ENCODE measurements around the gene NFASC.

NFASC gene

GRCh38 chr1:204990721-204991341 is 120.2 kb downstream of the NFASC start:
- H3K4me1 ChIP-seq (ENCODE audit: control insufficient read depth, insufficient read depth, low read length) = no peaks in the 10 kb centered on the region
- H3K27ac ChIP-seq (ENCODE audit: extremely low read depth, low read depth, low read length) = no peak overlapping the region
- POLR2A ChIA-PET = no interaction called here
- H3K4me3 ChIP-seq (ENCODE audit: low read depth, low read length) = no peak overlapping the region
- no peaks in the 10 kb centered on the region for H3K36me3 ChIP-seq (ENCODE audit: control insufficient read depth in 2 of 2, insufficient read depth in 1 of 2, low read length in 2 of 2)
- H3K9me3 ChIP-seq (ENCODE audit: control insufficient read depth, insufficient read depth, low read depth, low read length) = no peaks in the 10 kb centered on the region
- CTCF ChIA-PET = interaction anchor here (0.5 to 13.8 kb wide), 11 partner anchors 15 to 270 kb away, joined by 3 to 282 read pairs (median 5); no protein-coding TSS in a partner anchor
- TF ChIP-seq FEZF1 (tag by site-specific recombination; IDR thresholded peaks at IDR 0.05) (no peak), ZNF837 (tag by site-specific recombination; IDR thresholded peaks at IDR 0.05) (no peak), KLF1 (tag by site-specific recombination; IDR thresholded peaks at IDR 0.05) (no peak), ZNF449 (tag by site-specific recombination; IDR thresholded peaks at IDR 0.05) (peak; percentile 91), IKZF3 (tag by site-specific recombination; IDR thresholded peaks at IDR 0.05) (no peak), ZNF155 (tag by site-specific recombination; IDR thresholded peaks at IDR 0.05) (no peak), ZNF24 (tag by site-specific recombination; IDR thresholded peaks at IDR 0.05) (no peak), BCL6B (tag by site-specific recombination; IDR thresholded peaks at IDR 0.05) (no peak), ZNF830 (tag by site-specific recombination; IDR thresholded peaks at IDR 0.05; ENCODE audit: low read depth) (no peak), ZSCAN4 (tag by site-specific recombination; IDR thresholded peaks at IDR 0.05) (no peak), ZNF404 (tag by site-specific recombination; IDR thresholded peaks at IDR 0.05) (no peak), PRDM1 (tag by site-specific recombination; IDR thresholded peaks at IDR 0.05) (peak; percentile 85), ZNF26 (tag by site-specific recombination; IDR thresholded peaks at IDR 0.05) (no peak), ZSCAN5A (tag by site-specific recombination; IDR thresholded peaks at IDR 0.05) (no peak), ZNF623 (tag by site-specific recombination; IDR thresholded peaks at IDR 0.05) (no peak)

GRCh38 chr1:204991342-204991844 is 120.7 kb downstream of the NFASC start:
- POLR2A ChIA-PET = no interaction called here
- TF ChIP-seq GLIS1 (tag by site-specific recombination; IDR thresholded peaks at IDR 0.05) (peak; percentile 78), ZNF514 (tag by site-specific recombination; IDR thresholded peaks at IDR 0.05) (no peak), ZIC2 (tag by site-specific recombination; IDR thresholded peaks at IDR 0.05) (peak; percentile 78)

More at GRCh38 chr1:204991342-204991844, 120.7 kb downstream of the NFASC start:
- Histone ChIP-seq H3K9me3 (ENCODE audit: control insufficient read depth, insufficient read depth, low read depth, low read length) (no peaks in the 10 kb centered on the region), H3K4me1 (ENCODE audit: control insufficient read depth, insufficient read depth, low read length) (no peaks in the 10 kb centered on the region), H3K4me3 (ENCODE audit: low read depth, low read length) (no peak overlapping the region), H3K27ac (ENCODE audit: extremely low read depth, low read depth, low read length) (no peak overlapping the region), H3K36me3 (ENCODE audit: control insufficient read depth in 2 of 2, insufficient read depth in 1 of 2, low read length in 2 of 2) (no peaks in the 10 kb centered on the region)
- CTCF ChIA-PET = interaction anchor here (0.5 to 13.8 kb wide), 8 partner anchors 15 to 263 kb away, joined by 3 to 282 read pairs (median 4); no protein-coding TSS in a partner anchor
